ENCODE data around the gene UBE2N.

Gene UBE2N

GRCh38 chr12:93379326-93379980 lies 62.3 kb downstream of the UBE2N start:
- DNase-seq: no peak

DNA sequence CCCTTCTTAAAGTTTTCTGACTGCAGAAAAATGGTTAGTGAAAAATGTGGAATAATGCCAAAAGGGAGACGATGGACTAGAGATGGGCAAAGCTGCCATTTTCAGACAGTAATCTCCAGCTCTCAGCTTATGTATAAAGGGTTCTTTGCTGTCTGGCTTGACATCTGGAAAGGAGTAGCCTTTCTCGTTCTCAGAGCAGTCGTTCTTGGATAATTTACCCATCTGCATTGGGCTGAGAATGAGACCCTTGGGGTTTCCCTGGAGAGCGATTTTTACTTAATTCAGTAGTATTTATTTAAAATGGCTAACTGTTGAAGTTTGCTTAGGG lies 62.8 kb downstream of the UBE2N start:
- DNase-seq: no peak

GRCh38 chr12:93378196-93378997 lies 63.4 kb downstream of the UBE2N start:
- peak; percentile 33 to 51 for DNase-seq

DNA sequence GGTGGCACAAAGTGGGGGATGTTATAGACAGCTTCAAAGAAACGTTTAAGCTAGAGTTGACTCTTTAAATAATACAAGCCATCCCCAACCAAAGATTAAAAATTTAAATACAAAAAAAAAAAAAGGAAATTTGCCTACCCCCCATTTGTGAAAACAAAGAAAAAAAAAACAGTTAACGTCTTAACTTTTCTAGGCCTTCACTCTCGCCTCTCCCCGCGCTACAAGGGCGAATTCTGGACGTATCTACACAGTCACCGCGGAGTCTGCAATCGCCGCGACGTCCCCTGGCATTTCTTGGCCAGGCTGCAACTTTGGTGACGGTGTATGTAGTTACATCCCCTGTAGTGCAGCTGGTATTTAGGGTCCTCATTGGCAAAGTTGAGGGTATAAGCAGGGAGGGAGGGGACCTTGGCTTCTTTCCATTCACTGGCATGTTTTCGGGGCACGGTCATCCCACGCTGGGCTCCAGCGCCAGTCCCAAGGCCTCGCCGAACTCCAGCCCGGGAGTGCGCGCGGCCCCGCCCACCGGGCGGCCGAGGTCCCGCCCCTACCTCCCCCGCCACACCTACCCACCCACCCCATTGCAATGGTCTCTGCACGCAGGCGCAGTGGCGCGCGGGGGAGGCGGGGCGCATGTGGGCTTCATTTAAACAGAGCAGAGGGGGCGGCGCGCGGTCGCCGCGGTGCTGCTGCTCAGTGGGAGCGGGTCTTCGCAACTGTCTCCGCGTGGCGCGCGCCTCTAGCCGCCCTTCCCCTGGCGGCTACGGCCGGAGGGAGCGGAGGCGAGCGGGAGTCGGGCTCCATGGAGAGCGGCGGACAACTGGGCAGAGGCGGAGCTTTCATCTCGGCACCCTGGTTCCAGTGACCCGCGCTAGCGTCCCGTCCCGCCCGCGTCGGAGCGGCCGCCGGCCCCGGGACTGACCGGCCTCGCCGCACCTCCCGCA lies 64.2 kb downstream of the UBE2N start, which contains the start of gene NUDT4:
Gene NUDT4, plus strand, starts transcription at position 674 of the 944 bp plus-strand sequence. CDS start 398 bp downstream, outside the sequence.
- peak; percentile 76 to 88 for DNase-seq

DNA sequence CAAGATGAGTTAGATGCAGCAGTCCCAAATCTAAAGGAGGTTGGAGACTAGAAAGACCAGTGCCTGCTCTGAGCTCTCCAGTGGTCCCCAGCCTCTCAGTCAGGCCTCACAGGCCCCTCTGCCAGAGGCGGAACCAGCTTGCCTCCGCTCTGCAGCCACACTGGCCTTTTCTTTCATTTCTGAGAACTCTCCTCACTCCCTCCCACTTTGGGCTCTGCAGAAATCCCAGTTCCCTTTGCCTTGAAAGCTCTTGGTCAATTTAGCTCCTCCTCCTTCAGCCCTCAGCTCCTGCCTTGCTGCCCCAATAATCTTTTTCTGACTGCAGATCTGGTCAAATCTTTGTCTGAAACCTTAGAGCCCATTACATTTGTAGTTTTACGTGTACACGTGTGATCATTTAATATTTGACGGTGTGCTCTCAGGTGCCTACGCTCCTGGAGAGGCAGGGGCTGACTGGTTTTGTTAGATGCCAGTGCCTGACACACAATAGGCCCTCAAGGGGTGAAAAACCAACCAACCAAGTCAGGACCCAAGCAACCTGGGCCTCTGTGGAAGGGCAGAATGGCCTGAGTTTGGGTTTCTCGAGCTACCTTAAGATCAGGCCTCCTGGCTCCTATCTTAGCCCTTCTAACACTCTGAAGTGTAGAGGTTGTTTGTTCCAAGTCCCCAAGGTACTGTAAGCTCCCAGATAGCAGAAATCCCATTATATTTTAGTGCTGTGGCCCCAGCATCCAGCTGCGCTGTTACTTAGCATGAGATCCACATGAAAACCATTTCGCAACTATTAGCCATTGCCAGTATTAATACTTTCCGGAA lies 65.1 kb downstream of the UBE2N start:
- DNase-seq: no peak

DNA sequence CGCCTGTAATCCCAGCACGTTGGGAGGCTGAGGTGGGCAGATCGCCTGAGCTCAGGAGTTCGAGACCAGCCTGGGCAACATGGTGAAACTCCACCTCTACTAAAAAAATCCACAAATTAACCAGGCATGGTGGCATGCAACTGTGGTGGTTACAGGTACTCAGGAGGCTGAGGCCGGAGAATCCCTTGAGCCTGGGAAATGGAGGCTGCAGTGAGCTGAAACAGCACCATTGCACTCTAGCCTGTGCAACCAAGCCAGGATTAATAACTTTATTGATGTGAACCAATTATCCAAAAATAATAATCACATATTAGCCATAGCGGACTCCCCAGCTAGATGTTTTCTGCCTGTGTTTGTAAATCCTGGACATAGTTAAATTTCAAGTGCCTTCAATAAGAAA lies 65.8 kb downstream of the UBE2N start:
- DNase-seq: no peak

DNA sequence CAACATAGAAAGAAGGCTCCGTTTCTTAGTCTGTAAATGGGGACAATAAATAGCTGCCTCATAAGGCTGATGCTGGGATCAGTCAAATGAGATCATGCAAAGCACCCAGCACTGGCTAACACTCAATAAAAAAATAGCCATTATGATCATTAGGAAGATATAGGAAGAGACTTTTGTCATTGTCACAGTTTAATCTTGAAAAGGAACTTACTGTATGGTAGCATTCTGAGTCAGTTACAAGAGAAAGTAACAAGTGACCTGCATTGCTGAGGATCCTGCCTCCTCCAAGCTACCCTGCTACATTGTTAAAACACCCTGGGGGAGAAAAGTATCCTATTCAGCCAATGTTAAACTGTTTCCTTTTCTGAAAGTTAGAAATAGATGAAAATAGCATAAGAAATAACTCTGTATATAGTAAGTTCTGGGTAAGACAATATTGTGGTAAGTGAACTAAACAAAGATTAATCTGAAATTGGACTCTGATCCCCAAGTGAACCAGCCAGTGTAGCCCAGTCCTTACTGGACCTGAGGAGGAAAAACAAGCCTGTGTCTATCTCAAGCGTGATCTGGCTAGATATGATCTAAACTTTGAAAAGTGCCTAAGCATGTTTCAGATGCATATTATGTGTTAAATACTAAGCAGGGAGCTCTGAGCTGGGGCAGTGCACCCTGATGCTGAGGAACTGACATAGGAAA lies 67.6 kb downstream of the UBE2N start:
- DNase-seq: no peak

DNA sequence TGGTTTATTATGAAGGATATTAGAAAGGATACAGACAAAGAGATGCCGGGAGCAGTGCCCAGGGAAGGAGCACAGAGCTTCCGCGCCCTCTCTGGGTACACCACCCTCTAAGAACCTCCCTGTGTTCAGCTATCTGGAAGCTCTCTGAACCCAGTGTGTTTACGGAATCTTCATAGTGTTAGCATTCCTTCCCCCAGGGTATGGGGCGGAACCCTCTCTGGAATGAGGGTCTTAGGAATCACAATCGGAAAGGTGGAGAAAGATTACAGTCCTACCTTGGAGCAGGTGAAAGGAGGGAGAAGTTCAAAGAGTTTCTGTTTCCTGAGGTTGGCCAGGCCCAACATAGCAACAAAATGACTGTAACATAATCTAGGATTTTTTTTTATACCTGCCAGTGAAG lies 70.8 kb downstream of the UBE2N start:
- DNase-seq: no peak

DNA sequence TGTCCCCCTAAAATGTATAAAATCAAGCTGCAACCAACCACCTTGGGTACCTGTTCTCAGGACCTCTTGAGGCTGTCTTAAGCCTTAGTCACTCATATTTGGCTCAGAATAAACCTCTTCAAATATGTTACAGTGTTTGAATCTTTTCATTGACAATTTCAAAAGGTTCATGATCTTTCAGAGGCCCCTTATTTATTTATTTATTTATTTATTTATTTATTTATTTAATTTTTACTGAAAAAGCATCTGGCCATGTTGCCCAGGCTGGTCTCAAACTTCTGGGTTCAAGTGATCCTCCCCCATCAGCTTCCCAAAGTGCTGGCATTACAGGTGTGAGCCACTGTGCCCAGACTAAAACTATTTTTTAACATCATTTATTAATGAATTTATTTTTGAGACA lies 72.2 kb downstream of the UBE2N start:
- DNase-seq: no peak

GRCh38 chr12:93368766-93369165 lies 73.0 kb downstream of the UBE2N start:
- DNase-seq: no peak

- DNase-seq: no peak
These were observed 75.3 kb downstream of the UBE2N start for GRCh38 chr12:93366422-93366821.

DNA sequence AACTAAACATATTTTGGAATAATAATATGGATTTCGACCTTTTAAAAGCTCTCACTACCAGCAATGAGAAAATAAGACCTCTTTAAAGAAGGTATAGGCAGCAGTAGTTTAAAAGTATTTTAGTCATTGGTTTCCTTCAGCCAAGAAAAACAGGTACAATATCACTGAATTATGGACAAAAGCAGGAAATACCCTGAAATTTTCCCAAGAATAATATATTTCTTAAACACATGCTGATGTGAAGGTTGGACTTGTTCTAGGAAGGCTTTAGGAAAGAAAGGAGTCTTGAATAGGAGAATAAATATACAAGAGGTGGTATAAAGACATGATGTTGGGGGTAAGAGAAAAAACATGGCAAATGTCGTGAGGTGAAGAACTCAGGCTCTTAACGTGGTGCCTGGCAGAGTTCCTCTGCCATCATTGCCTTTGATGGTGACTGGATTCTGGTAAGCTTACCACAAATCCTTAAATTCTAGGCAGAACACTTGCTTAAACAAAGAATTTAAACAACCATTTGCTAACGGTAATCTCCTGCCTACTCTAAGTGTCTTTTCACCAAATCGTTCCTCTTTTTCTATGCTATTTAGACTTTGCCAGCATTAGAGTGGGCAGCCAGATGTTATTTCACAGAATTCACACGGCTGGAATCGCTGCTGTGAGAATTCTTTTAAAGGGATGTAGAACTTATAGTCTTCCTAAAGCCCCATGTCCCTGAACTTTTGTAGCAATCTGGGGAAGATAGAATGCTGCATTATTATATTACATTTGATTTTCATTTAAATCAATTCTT lies 75.9 kb downstream of the UBE2N start:
- DNase-seq: no peak

DNA sequence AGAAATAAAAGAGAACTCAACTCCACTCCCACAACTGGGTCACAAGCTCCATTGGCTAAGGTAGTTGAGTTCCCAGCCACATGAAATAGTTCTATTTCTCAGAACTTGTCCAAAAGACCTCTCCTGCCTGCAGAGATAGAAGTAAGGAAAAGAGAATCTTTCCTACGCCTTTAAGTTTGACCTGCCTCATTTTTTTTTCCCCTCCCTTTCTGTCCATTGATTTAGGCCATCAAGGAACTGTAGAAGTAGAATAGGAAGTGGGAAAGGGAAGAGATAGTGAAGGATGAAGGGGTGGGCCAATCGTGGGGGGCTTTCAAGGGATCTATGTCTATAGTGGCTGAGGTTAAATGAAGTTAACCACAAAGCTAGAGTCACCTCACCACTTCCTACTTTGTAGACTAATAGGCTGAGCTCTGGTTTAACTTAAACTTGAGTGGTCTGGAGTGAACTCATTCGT lies 77.9 kb downstream of the UBE2N start:
- peak in 1 of 2 donors; percentile 19 for DNase-seq

DNA sequence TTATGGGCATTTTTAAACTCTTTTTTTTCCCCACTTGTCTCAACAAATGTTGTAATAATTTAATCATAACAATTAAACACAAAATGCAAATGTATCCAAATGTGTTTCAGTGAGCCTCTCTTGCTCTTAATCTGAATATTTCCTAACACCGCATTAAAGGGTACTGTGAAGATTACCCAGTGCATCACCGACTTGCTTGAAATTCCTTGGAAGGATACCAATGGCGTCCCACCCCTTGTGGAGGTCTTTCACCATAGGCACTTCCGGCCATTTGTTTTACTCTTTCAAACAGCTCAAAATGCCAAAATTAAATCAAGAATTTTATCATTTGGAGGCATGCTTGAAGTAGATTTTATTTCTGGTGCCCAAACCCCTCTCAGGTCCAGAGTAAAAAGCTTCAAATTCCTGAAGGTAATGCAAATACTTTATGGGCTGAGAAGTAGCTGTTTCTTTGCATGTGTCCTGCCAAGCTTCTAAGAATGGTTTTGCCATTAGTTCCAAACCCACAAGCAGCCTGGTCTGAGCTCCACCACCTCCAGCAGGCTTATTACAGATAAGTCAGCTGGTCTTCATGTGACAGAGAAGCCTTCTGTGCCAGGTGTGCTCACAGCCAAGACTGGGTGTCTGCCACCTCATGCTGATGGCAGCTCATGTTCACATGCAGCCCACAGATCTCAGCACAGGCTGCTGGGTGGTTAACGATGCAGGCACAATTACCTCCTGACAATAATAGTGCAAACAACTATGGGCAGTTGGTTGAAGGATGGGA lies 80.4 kb downstream of the UBE2N start:
- DNase-seq: no peak

DNA sequence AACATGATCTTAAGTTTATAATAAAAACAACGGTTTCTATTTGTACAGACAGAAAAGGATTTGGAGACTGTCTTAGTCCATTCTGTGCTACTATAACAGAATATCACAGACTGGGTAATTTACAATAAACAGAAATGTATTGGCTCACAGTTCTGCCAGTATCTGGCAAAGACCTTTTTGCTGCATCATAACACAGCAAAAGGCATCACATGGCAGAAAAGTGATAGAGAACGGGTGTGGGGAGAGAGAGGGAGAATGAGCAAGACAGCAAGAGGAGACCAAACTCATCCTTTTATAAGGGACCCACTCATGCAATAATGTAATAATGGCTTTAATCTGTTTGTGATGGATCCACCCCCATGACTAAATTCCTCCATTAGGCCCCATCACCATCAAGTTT lies 81.1 kb downstream of the UBE2N start:
- DNase-seq: no peak

DNA sequence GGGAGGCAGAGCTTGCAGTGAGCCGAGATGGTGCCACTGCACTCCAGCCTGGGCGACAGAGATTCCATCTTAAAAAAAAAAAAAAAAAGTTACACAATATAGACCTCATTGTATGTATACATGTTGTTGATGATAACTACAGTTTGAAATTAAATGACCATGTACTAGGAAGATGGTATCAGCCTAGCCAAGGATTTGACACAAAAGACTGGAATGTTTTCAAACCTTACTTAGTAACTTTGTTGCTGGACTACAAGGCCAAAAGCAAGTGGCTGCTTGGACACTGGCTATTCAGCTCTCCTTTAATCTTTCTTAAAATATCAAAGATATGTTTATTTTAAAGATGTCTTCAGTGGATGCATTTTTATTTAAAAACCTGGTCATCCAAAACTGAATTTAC lies 82.9 kb downstream of the UBE2N start:
- DNase-seq: no peak

DNA sequence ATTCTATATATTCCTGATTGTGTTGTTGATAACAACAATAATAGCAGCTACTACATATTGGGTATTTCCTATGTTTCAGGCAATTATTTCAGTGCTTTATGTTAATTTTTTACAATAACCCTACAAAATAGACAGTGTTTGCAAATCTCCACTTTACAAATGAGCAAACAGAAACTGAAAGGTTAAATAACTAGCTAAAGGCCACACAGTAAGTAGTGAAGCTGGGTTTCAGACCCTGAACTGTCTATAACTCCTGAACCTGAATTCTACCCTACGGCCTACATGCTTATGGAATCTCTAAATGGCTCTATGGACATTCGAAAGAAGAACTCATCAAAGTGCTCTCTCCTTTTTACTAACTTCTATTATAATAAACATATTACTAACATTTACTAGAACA lies 83.7 kb downstream of the UBE2N start:
- no peak for DNase-seq

DNA sequence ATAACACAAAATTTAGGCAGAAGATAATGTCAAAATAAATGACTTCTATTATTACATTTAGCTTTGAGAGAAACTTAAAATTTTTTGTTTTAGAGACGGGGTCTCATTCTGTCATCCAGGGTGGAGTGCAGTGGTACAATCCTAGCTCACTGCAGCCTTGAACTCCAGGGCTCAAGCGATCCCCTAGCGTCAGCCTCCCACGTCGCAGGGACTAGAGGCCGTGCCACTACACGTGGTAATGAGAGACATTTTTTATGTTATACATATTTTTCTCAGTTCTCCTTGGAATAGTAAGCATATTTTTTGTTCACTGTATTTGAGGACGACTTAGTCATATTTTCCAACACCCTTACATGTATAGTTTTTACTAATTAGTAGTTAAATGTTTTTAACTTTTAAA lies 85.5 kb downstream of the UBE2N start:
- no peak for DNase-seq
